Hematopoietic multipotent progenitor cell treated with erythropoietin and hydrocortisone succinate and interleukin-3 and kit ligand, for 8 days (in vitro differentiated cells): ENCODE data around the gene KRT23.

ENCODE experiments used
- DNase-seq: peaks from one replicate; pipeline ENCODE4 v3.0.0-alpha.2; 2015

KRT23 gene

GRCh38 chr17:40905370-40905769 lies 32.1 kb downstream of the KRT23 start:
- no peak for DNase-seq

- no peak for DNase-seq
These were observed 34.2 kb downstream of the KRT23 start for GRCh38 chr17:40903129-40903847.

- DNase-seq = no peak
These were observed 34.9 kb downstream of the KRT23 start for GRCh38 chr17:40902498-40902897.

- no peak for DNase-seq
These were observed 35.4 kb downstream of the KRT23 start for GRCh38 chr17:40901981-40902474.

- DNase-seq = no peak
These were observed 36.6 kb downstream of the KRT23 start for GRCh38 chr17:40900809-40901356.

- no peak for DNase-seq
These were observed 40.5 kb downstream of the KRT23 start for GRCh38 chr17:40896916-40897455.

- no peak for DNase-seq
These were observed 42.2 kb downstream of the KRT23 start for GRCh38 chr17:40895106-40895730.

GRCh38 chr17:40888196-40888720 lies 49.2 kb downstream of the KRT23 start:
- DNase-seq = no peak

GRCh38 chr17:40886090-40886489 lies 51.4 kb downstream of the KRT23 start:
- DNase-seq = no peak

- DNase-seq = no peak
These were observed 52.5 kb downstream of the KRT23 start, which contains the start of gene KRT20 for GRCh38 chr17:40884708-40885512. KRT20 (minus strand) TSS chr17:40885242; CDS start chr17:40885185, 57 bp downstream.

GRCh38 chr17:40883626-40884334 lies 53.7 kb downstream of the KRT23 start:
- no peak for DNase-seq

- no peak for DNase-seq
These were observed 54.4 kb downstream of the KRT23 start for GRCh38 chr17:40883031-40883430.

- no peak for DNase-seq
These were observed 58.4 kb downstream of the KRT23 start for GRCh38 chr17:40879026-40879425.

- no peak for DNase-seq
These were observed 59.4 kb downstream of the KRT23 start for GRCh38 chr17:40878044-40878443.

GRCh38 chr17:40873801-40874200 lies 63.6 kb downstream of the KRT23 start:
- DNase-seq = no peak

GRCh38 chr17:40873255-40873654 lies 64.2 kb downstream of the KRT23 start:
- no peak for DNase-seq
